HCT116 (cell line): Measurements from ENCODE around the gene PAX2. TPM values are rescaled to one million over a fixed set of nuclear protein-coding genes. Genes with fewer than 3 reads are reported as not detected.

Experiments used
- ATAC-seq: fragments of 200-7000 bp; cut with Tn5 transposase; 2 replicates; pipeline ENCODE4 v1.9.1; 2020; ENCODE audit warnings: mild to moderate bottlenecking, moderate library complexity
- BruUV-seq: library from RNA; stranded (reverse); fragments of 400-500 nt; replicated peaks from 2 replicates; lab custom pipeline; 2021; lab: Mats Ljungman, UMichigan
- CTCF ChIA-PET: fragments of 300-600 bp; sonication (Branson Sonifier 250); formaldehyde crosslinking; loops from one replicate; lab custom pipeline; 2021; ENCODE audit warnings: antibody characterized with exemption; lab: Charles Lee
- POLR2A ChIA-PET: fragments of 300-600, 350-600 bp; sonication (Branson Sonifier 250); formaldehyde crosslinking; loops from one replicate; lab custom pipeline; 2021; ENCODE audit warnings: antibody characterized with exemption; lab: Charles Lee
- RAD21 ChIA-PET, 2 experiments: fragments of 300-600 bp; sonication (Branson Sonifier 250); formaldehyde crosslinking; loops; one replicate each; lab custom pipeline; 2023; ENCODE audit warnings: low total read pairs in 2 of 2; ENCODE audit not compliant: uncharacterized antibody in 2 of 2, unreplicated experiment in 2 of 2, low non-redundant PET in 1 of 2; lab: Charles Lee
- DNase-seq: peaks from one replicate; pipeline ENCODE4 v3.0.0-alpha.2; 2010; ENCODE audit warnings: low read depth, low spot score
- H2AFZ ChIP-seq: fragments of 200-600 bp; shearing (Covaris generic), sonication (generic); 2 replicates; pipeline ENCODE4 v1.6.1; 2017; ENCODE audit warnings: low read depth, mixed run types, mixed read lengths, antibody characterized with exemption, low read length; ENCODE audit not compliant: poor library complexity, severe bottlenecking
- H3K27ac ChIP-seq: 2 replicates; pipeline ENCODE4 v1.5.1; 2012; ENCODE audit warnings: low read depth, low read length
- H3K27me3 ChIP-seq: fragments of 200-600 bp; sonication (generic); 2 replicates; pipeline ENCODE4 v1.6.1; 2016; ENCODE audit warnings: mixed run types, low read length, mixed read lengths; ENCODE audit not compliant: insufficient read depth
- H3K36me3 ChIP-seq, 2 experiments: fragments of 200-500 bp in 1 of 2; fragments of 200-600 bp in 1 of 2; sonication (Bioruptor generic) in 1 of 2; sonication (generic) in 1 of 2; 2 replicates each; pipeline versions ENCODE4 v1.5.1 to v1.6.1; 2014 to 2016; ENCODE audit warnings: low read length in 2 of 2, inconsistent platforms in 1 of 2, mixed read lengths in 1 of 2, mixed run types in 1 of 2; ENCODE audit not compliant: insufficient read depth in 2 of 2, control insufficient read depth in 1 of 2
- H3K4me1 ChIP-seq, 2 experiments: fragments of 200-600 bp in 1 of 2; sonication (generic) in 1 of 2; 2 replicates each; pipeline versions ENCODE4 v1.5.1 to v1.6.1; 2012 to 2017; ENCODE audit warnings: low read length in 2 of 2, inconsistent platforms in 1 of 2, mild to moderate bottlenecking in 1 of 2, mixed read lengths in 1 of 2, mixed run types in 1 of 2, moderate library complexity in 1 of 2; ENCODE audit not compliant: insufficient read depth in 2 of 2, control insufficient read depth in 1 of 2
- H3K4me2 ChIP-seq: fragments of 200-600 bp; sonication (generic); 2 replicates; pipeline ENCODE4 v1.6.1; 2017; ENCODE audit warnings: mixed run types, low read length, mixed read lengths
- H3K4me3 ChIP-seq, 2 experiments: fragments of 200-600 bp in 1 of 2; sonication (generic) in 1 of 2; replicated peaks in 1 of 2; 2 replicates each; pipeline ENCODE4 v1.5.1; 2011 to 2016; ENCODE audit warnings: low read length in 2 of 2, control low read depth in 1 of 2, low read depth in 1 of 2, mild to moderate bottlenecking in 1 of 2, mixed read lengths in 1 of 2, mixed run types in 1 of 2
- H3K79me2 ChIP-seq: fragments of 200-600 bp; sonication (generic); 2 replicates; pipeline ENCODE4 v1.6.1; 2017; ENCODE audit warnings: mild to moderate bottlenecking, mixed run types, low read length, moderate library complexity, mixed read lengths; ENCODE audit not compliant: insufficient read depth
- H3K9ac ChIP-seq: fragments of 200-600 bp; sonication (generic); 2 replicates; pipeline ENCODE4 v1.6.1; 2016; ENCODE audit warnings: low read length, mixed read lengths
- H3K9me2 ChIP-seq: fragments of 200-600 bp; sonication (generic), shearing (Covaris generic); 2 replicates; pipeline ENCODE4 v1.6.1; 2017; ENCODE audit warnings: mixed run types, mild to moderate bottlenecking, moderate library complexity; ENCODE audit not compliant: insufficient read depth
- H3K9me3 ChIP-seq, 2 experiments: fragments of 200-500 bp in 1 of 2; fragments of 200-600 bp in 1 of 2; sonication (Bioruptor generic) in 1 of 2; sonication (generic) in 1 of 2; 2 replicates each; pipeline ENCODE4 v1.6.1; 2014 to 2017; ENCODE audit warnings: low read length in 2 of 2, mixed read lengths in 2 of 2, inconsistent platforms in 1 of 2, low read depth in 1 of 2, mild to moderate bottlenecking in 1 of 2, mixed run types in 1 of 2, moderate library complexity in 1 of 2; ENCODE audit not compliant: control insufficient read depth in 1 of 2, insufficient read depth in 1 of 2
- H4K20me1 ChIP-seq: fragments of 200-600 bp; sonication (generic), shearing (Covaris generic); 2 replicates; pipeline ENCODE4 v1.6.1; 2017; ENCODE audit warnings: mixed run types, mild to moderate bottlenecking, moderate library complexity; ENCODE audit not compliant: insufficient read depth
- CBX3 ChIP-seq: IDR thresholded peaks from 2 replicates; pipeline ENCODE4 v1.6.1; 2012; ENCODE audit warnings: low read depth
- CEBPB ChIP-seq: IDR thresholded peaks from 2 replicates; pipeline ENCODE4 v1.6.1; 2012; ENCODE audit warnings: low read depth
- EGR1 ChIP-seq: IDR thresholded peaks from 2 replicates; pipeline ENCODE4 v1.6.1; 2012; ENCODE audit warnings: low read depth
- JUND ChIP-seq: IDR thresholded peaks from 2 replicates; pipeline ENCODE4 v1.6.1; 2012
- POLR2A ChIP-seq: IDR thresholded peaks from 2 replicates; pipeline ENCODE4 v1.7.0; 2011; ENCODE audit warnings: borderline replicate concordance; ENCODE audit not compliant: insufficient read depth, insufficient read length; ENCODE audit errors: extremely low read depth
- SRF ChIP-seq: IDR thresholded peaks from 2 replicates; pipeline ENCODE4 v1.6.1; 2012; ENCODE audit warnings: low read depth
- YY1 ChIP-seq: IDR thresholded peaks from 2 replicates; pipeline ENCODE4 v1.6.1; 2011; ENCODE audit warnings: low read length, low read depth, moderate library complexity, mild to moderate bottlenecking; ENCODE audit not compliant: insufficient replicate concordance; ENCODE audit errors: extremely low read depth
- ZNF274 ChIP-seq: fragments of 200-500 bp; sonication (Bioruptor generic); IDR thresholded peaks from 2 replicates; pipeline ENCODE4 v1.6.1; 2014; ENCODE audit warnings: mild to moderate bottlenecking, low read depth, low read length, inconsistent platforms
- intact Hi-C: fragments of 100-400 bp; cut with micrococcal nuclease; formaldehyde crosslinking; loops from 2 replicates; pipeline ENCODE4 v1.10.0; 2022
- total RNA-seq: library from RNA; stranded (reverse); gene quantifications from one replicate; pipeline ENCODE4 v1.2.1, GENCODE V29; 2021; ENCODE audit not compliant: unreplicated experiment
- TF ChIP-seq, protein P1 (sequence below): IDR thresholded peaks from 2 replicates; pipeline ENCODE4 v1.6.1; 2011; ENCODE audit warnings: mild to moderate bottlenecking, low read length, moderate library complexity; ENCODE audit not compliant: insufficient replicate concordance; ENCODE audit errors: extremely low read depth
- TF ChIP-seq, protein P2 (sequence below): IDR thresholded peaks from 2 replicates; pipeline ENCODE4 v1.6.1; 2012
- TF ChIP-seq, protein P3 (sequence below): IDR thresholded peaks from 2 replicates; pipeline ENCODE4 v1.6.1; 2012; ENCODE audit warnings: low read depth

The PAX2 gene
- total RNA-seq, 1 experiment from 2014 or later, result 5.0 TPM

DNA sequence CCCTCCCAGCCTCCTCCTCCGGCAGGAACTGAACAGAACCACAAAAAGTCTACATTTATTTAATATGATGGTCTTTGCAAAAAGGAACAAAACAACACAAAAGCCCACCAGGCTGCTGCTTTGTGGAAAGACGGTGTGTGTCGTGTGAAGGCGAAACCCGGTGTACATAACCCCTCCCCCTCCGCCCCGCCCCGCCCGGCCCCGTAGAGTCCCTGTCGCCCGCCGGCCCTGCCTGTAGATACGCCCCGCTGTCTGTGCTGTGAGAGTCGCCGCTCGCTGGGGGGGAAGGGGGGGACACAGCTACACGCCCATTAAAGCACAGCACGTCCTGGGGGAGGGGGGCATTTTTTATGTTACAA is 83.3 kb downstream of the PAX2 start:
- TF ChIP-seq ZNF274, result no peak
- TF ChIP-seq YY1, result no peak
- no peak for TF ChIP-seq CBX3
- TF ChIP-seq, protein P1, sequence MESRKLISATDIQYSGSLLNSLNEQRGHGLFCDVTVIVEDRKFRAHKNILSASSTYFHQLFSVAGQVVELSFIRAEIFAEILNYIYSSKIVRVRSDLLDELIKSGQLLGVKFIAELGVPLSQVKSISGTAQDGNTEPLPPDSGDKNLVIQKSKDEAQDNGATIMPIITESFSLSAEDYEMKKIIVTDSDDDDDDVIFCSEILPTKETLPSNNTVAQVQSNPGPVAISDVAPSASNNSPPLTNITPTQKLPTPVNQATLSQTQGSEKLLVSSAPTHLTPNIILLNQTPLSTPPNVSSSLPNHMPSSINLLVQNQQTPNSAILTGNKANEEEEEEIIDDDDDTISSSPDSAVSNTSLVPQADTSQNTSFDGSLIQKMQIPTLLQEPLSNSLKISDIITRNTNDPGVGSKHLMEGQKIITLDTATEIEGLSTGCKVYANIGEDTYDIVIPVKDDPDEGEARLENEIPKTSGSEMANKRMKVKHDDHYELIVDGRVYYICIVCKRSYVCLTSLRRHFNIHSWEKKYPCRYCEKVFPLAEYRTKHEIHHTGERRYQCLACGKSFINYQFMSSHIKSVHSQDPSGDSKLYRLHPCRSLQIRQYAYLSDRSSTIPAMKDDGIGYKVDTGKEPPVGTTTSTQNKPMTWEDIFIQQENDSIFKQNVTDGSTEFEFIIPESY, result no peak
- TF ChIP-seq SRF, result no peak
- TF ChIP-seq, protein P2, sequence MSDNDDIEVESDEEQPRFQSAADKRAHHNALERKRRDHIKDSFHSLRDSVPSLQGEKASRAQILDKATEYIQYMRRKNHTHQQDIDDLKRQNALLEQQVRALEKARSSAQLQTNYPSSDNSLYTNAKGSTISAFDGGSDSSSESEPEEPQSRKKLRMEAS, result no peak
- no peak for TF ChIP-seq EGR1
- no peak for TF ChIP-seq JUND
- no peak for TF ChIP-seq CEBPB
- TF ChIP-seq, protein P3, sequence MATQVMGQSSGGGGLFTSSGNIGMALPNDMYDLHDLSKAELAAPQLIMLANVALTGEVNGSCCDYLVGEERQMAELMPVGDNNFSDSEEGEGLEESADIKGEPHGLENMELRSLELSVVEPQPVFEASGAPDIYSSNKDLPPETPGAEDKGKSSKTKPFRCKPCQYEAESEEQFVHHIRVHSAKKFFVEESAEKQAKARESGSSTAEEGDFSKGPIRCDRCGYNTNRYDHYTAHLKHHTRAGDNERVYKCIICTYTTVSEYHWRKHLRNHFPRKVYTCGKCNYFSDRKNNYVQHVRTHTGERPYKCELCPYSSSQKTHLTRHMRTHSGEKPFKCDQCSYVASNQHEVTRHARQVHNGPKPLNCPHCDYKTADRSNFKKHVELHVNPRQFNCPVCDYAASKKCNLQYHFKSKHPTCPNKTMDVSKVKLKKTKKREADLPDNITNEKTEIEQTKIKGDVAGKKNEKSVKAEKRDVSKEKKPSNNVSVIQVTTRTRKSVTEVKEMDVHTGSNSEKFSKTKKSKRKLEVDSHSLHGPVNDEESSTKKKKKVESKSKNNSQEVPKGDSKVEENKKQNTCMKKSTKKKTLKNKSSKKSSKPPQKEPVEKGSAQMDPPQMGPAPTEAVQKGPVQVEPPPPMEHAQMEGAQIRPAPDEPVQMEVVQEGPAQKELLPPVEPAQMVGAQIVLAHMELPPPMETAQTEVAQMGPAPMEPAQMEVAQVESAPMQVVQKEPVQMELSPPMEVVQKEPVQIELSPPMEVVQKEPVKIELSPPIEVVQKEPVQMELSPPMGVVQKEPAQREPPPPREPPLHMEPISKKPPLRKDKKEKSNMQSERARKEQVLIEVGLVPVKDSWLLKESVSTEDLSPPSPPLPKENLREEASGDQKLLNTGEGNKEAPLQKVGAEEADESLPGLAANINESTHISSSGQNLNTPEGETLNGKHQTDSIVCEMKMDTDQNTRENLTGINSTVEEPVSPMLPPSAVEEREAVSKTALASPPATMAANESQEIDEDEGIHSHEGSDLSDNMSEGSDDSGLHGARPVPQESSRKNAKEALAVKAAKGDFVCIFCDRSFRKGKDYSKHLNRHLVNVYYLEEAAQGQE, result no peak
- no peak for TF ChIP-seq POLR2A
- H3K4me3 ChIP-seq, result peak overlapping the region; percentile 51 to 70

More for the DNA sequence above, 83.3 kb downstream of the PAX2 start:
- Histone ChIP-seq H3K27me3 (no peaks in the 10 kb centered on the region), H3K36me3 (no peaks in the 10 kb centered on the region), H2AFZ (no peak overlapping the region), H3K4me2 (peak overlapping the region; percentile 96), H3K9me3 (no peaks in the 10 kb centered on the region), H3K9ac (peak overlapping the region; percentile 63; the same call in 1 of the 2 replicates), H3K79me2 (no peaks in the 10 kb centered on the region), H3K4me1 (peaks cover 12 to 30% of the 10 kb centered on the region in 2 experiments; a peak in 3 of 4 replicates), H3K9me2 (no peaks in the 10 kb centered on the region), H3K27ac (no peak overlapping the region; the same call in 1 of the 2 replicates), H4K20me1 (no peaks in the 10 kb centered on the region)
- ChIA-PET RAD21 (no interaction called here), POLR2A (no interaction called here), CTCF (interaction anchor here (0.7 kb wide), 1 partner anchor 26 kb away, joined by 3 read pairs; no protein-coding TSS in a partner anchor)
- no peak for ATAC-seq
- intact Hi-C loops, result loop anchor here (5.0 kb wide), 1 partner anchor 86 kb away; no protein-coding TSS in a partner anchor
- no peak for DNase-seq
- BruUV-seq, result no TSS peak
